Measurements from ENCODE around the gene SND1.

SND1 gene

DNA sequence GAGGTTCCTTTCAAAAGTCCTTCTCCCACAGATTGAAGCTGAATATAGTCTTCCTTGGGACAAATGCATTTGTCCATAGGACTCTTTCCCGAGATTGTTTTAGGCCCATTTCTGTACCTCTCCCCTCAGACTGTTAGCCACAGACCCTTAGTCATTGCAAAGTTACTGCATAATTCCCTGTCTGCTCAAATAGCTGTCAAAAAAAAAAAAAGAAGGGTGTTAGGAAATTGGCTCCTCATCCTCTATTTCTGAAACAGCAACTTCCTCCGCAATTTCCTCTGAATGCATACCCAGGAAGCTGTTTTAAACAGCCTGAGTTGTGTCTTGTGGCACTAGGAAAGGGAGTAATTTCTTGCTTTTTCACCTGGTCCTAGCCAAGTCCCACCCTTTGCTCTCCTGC lies 373.8 kb downstream of the SND1 start:
- Histone ChIP-seq H3K36me3 (peaks cover 12% of the 10 kb centered on the region), H3K4me3 (ENCODE audit: low read depth, low read length) (no peak overlapping the region), H3K9me3 (ENCODE audit: severe bottlenecking) (no peaks in the 10 kb centered on the region), H3K27ac (no peak overlapping the region), H3K27me3 (ENCODE audit: insufficient read depth, low read depth, severe bottlenecking) (peaks cover 5% of the 10 kb centered on the region)
- DNase-seq, result no peak
- no peak for TF ChIP-seq CTCF (IDR thresholded peaks at IDR 0.05; ENCODE audit: low read depth, low read length)

DNA sequence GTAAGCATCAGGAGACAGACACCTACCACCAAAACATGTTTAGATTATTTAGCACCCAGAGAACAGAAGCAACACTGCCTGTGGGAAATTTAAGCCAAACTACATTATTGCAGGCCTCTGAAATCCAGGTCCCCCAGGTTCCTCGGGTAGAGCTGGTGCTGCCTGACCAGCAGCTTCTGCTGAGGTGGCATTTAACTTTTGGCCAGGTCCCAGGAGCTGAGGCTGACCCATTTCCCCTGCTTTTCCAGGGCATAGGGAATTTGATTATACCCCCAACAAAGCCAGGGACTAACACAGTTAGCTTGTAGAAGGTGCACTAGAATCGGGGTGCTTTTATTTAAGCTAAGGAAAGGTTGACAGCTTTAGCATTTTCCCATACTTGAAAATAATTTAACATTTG lies 374.6 kb downstream of the SND1 start:
- Histone ChIP-seq H3K27ac (no peak overlapping the region), H3K27me3 (ENCODE audit: insufficient read depth, low read depth, severe bottlenecking) (peaks cover 5% of the 10 kb centered on the region), H3K4me3 (ENCODE audit: low read depth, low read length) (no peak overlapping the region), H3K9me3 (ENCODE audit: severe bottlenecking) (no peaks in the 10 kb centered on the region), H3K36me3 (peaks cover 12% of the 10 kb centered on the region)
- DNase-seq, result no peak
- no peak for TF ChIP-seq CTCF (IDR thresholded peaks at IDR 0.05; ENCODE audit: low read depth, low read length)

DNA sequence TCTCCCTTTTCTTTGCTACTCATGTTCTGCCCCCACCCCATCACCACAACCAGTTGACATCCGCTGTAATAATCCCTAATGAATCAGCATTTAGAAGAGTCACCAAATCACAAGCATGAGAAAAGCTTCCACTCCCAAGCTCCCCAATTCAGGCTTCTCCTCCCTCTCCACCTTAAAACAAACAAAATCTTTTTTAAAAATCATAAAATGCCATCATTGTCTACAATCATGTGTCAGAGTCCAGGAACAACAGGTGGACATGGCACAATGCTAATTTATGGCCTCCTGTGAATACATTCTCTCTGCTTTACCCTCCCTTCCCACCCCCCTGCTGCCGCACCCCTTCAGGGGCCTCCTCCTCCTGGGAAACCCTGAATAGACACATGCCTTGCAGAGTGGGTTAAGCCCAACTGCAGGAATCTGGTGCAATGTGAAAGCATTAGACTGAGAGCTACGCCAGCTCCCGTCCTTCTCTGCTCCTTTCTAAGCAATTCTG lies 375.5 kb downstream of the SND1 start:
- no peak for DNase-seq
- TF ChIP-seq CTCF (IDR thresholded peaks at IDR 0.05; ENCODE audit: low read depth, low read length), result no peak
- H3K27ac ChIP-seq, result no peak overlapping the region
- H3K36me3 ChIP-seq, result peaks cover 12% of the 10 kb centered on the region
- H3K4me3 ChIP-seq (ENCODE audit: low read depth, low read length), result no peak overlapping the region
- no peaks in the 10 kb centered on the region for H3K9me3 ChIP-seq (ENCODE audit: severe bottlenecking)
- peaks cover 6% of the 10 kb centered on the region for H3K27me3 ChIP-seq (ENCODE audit: insufficient read depth, low read depth, severe bottlenecking)

DNA sequence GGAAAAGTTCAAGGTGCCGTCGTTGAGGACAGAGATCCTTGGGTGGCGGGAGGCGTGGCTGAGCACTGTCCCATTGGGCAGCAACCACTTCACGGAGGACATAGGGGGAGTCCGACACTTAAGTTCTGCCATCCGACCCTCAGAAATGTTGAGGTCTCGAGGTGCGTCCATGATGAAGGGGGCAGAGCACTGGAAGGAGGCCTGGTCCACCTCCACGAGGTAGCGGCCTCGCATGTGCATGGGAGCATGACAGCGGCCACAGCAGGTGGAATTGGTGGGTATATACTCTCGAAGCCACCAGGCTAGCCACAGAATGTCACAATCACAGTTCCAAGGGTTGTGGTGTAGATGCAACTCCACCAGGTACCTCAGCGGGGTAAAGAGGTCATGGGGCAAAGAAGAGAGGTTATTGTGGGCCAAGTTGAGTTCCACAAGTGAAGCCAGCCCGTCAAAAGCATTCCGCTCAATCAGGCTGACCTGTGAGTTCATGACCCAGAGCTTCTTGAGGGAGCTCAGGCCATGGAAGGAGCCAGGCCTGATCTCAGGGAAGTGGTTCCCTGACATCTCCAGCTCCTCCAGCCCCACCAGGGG lies 377.5 kb downstream of the SND1 start:
- no peaks in the 10 kb centered on the region for H3K9me3 ChIP-seq (ENCODE audit: severe bottlenecking)
- H3K27me3 ChIP-seq (ENCODE audit: insufficient read depth, low read depth, severe bottlenecking), result peaks cover 20% of the 10 kb centered on the region
- no peak overlapping the region for H3K27ac ChIP-seq
- no peak overlapping the region for H3K4me3 ChIP-seq (ENCODE audit: low read depth, low read length)
- DNase-seq, result no peak
- H3K36me3 ChIP-seq, result peaks cover 8% of the 10 kb centered on the region
- TF ChIP-seq CTCF (IDR thresholded peaks at IDR 0.05; ENCODE audit: low read depth, low read length), result no peak

DNA sequence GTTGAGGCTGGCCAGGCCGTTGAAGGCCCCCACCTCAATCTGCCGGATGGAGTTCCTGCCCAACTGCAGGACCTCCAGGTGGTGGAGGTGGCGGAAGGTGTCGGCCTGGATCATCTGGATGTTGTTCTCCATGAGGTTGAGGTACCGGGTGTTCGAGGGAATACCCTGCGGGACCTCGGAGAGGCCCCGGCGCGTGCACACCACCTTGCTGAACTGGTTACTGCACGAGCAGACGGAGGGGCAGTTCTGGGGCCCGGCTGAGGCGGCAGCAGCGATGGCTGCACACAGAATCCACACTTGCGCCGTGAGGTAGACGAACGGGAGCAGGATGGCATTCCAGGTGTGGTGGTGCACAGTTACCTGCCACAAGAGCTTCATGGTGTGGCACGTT lies 378.3 kb downstream of the SND1 start:
- Histone ChIP-seq H3K36me3 (peaks cover 8% of the 10 kb centered on the region), H3K27me3 (ENCODE audit: insufficient read depth, low read depth, severe bottlenecking) (peaks cover 20% of the 10 kb centered on the region), H3K9me3 (ENCODE audit: severe bottlenecking) (no peaks in the 10 kb centered on the region), H3K27ac (no peak overlapping the region), H3K4me3 (ENCODE audit: low read depth, low read length) (no peak overlapping the region; the same call in 1 of the 2 replicates)
- no peak for TF ChIP-seq CTCF (IDR thresholded peaks at IDR 0.05; ENCODE audit: low read depth, low read length)
- DNase-seq, result no peak
